ENCODE results near the gene ACAD9. TPM values are rescaled to one million over a fixed set of nuclear protein-coding genes. Genes with fewer than 3 reads are reported as not detected.

Gene ACAD9
- total and polyA plus RNA-seq, 3 experiments from 2014 or later: 19.8 to 51.2 (median 50.5) TPM

GRCh38 chr3:128851601-128852000 is 27.8 kb upstream of the ACAD9 start:
- Mint-ChIP-seq H3K4me3 (no peak overlapping the region), H3K36me3 (peaks cover 0 to 23% (median 3%) of the 10 kb centered on the region in 3 donors), H3K9me3 (peaks cover 7 to 28% (median 18%) of the 10 kb centered on the region in 5 donors), H3K4me1 (no peaks in the 10 kb centered on the region), H3K27me3 (peaks cover 0 to 3% of the 10 kb centered on the region in 2 donors), H3K27ac (no peak overlapping the region)
- H3K4me3 ChIP-seq (ENCODE audit: low read length): no peak overlapping the region
- no peaks in the 10 kb centered on the region for H3K27me3 ChIP-seq (ENCODE audit: insufficient read depth, low read length, poor library complexity, severe bottlenecking)
- ChIA-PET CTCF (no interaction called here), POLR2A (no interaction called here)
- no peaks in the 10 kb centered on the region for H3K36me3 ChIP-seq (ENCODE audit: insufficient read depth, low read length)
- H3K9me3 ChIP-seq (ENCODE audit: low read length): no peaks in the 10 kb centered on the region
- no peak overlapping the region for H3K27ac ChIP-seq (ENCODE audit: low read depth, low read length)
- DNase-seq: no peak
- no peaks in the 10 kb centered on the region for H3K4me1 ChIP-seq (ENCODE audit: insufficient read depth, low read length)

- H3K4me1 ChIP-seq (ENCODE audit: insufficient read depth, low read length): no peaks in the 10 kb centered on the region
- Mint-ChIP-seq H3K27me3 (peaks cover 0 to 5% of the 10 kb centered on the region in 2 donors), H3K27ac (no peak overlapping the region), H3K9me3 (peaks cover 15 to 44% (median 37%) of the 10 kb centered on the region in 5 donors), H3K4me3 (no peak overlapping the region), H3K36me3 (peaks cover 4 to 34% (median 4%) of the 10 kb centered on the region in 3 donors), H3K4me1 (no peaks in the 10 kb centered on the region)
- H3K9me3 ChIP-seq (ENCODE audit: low read length): peaks cover 7% of the 10 kb centered on the region
- H3K27ac ChIP-seq (ENCODE audit: low read depth, low read length): no peak overlapping the region
- H3K36me3 ChIP-seq (ENCODE audit: insufficient read depth, low read length): no peaks in the 10 kb centered on the region
- ChIA-PET POLR2A (no interaction called here), CTCF (interaction anchor here (2.4 kb wide), 1 partner anchor 8 kb away, joined by 11 read pairs; no protein-coding TSS in a partner anchor)
- no peaks in the 10 kb centered on the region for H3K27me3 ChIP-seq (ENCODE audit: insufficient read depth, low read length, poor library complexity, severe bottlenecking)
- DNase-seq: no peak
- H3K4me3 ChIP-seq (ENCODE audit: low read length): no peak overlapping the region
Observed at GRCh38 chr3:128853826-128854225, 25.6 kb upstream of the ACAD9 start.

GRCh38 chr3:128854475-128854874 is 24.9 kb upstream of the ACAD9 start:
- CTCF ChIA-PET: interaction anchor here (2.4 kb wide), 1 partner anchor 9 kb away, joined by 11 read pairs; no protein-coding TSS in a partner anchor
- Histone ChIP-seq H3K4me1 (ENCODE audit: insufficient read depth, low read length) (no peaks in the 10 kb centered on the region), H3K27ac (ENCODE audit: low read depth, low read length) (no peak overlapping the region), H3K4me3 (ENCODE audit: low read length) (no peak overlapping the region), H3K36me3 (ENCODE audit: insufficient read depth, low read length) (no peaks in the 10 kb centered on the region), H3K9me3 (ENCODE audit: low read length) (peaks cover 14% of the 10 kb centered on the region), H3K27me3 (ENCODE audit: insufficient read depth, low read length, poor library complexity, severe bottlenecking) (no peaks in the 10 kb centered on the region)
- Mint-ChIP-seq H3K4me3 (no peak overlapping the region), H3K27ac (peak overlapping the region in 1 of 8 donors; percentile 90), H3K4me1 (no peaks in the 10 kb centered on the region), H3K9me3 (peaks cover 20 to 51% (median 39%) of the 10 kb centered on the region in 5 donors), H3K36me3 (peaks cover 4 to 37% (median 4%) of the 10 kb centered on the region in 3 donors), H3K27me3 (peaks cover 0 to 6% of the 10 kb centered on the region in 2 donors)
- POLR2A ChIA-PET: no interaction called here
- DNase-seq: no peak

GRCh38 chr3:128855569-128855968 is 23.9 kb upstream of the ACAD9 start:
- Mint-ChIP-seq H3K27ac (no peak overlapping the region), H3K27me3 (peaks cover 0 to 6% of the 10 kb centered on the region in 2 donors), H3K9me3 (peaks cover 23 to 62% (median 49%) of the 10 kb centered on the region in 5 donors), H3K4me3 (no peak overlapping the region), H3K4me1 (no peaks in the 10 kb centered on the region), H3K36me3 (peaks cover 4 to 46% (median 4%) of the 10 kb centered on the region in 3 donors)
- Histone ChIP-seq H3K27me3 (ENCODE audit: insufficient read depth, low read length, poor library complexity, severe bottlenecking) (no peaks in the 10 kb centered on the region), H3K4me1 (ENCODE audit: insufficient read depth, low read length) (no peaks in the 10 kb centered on the region), H3K9me3 (ENCODE audit: low read length) (peaks cover 23% of the 10 kb centered on the region), H3K27ac (ENCODE audit: low read depth, low read length) (no peak overlapping the region), H3K4me3 (ENCODE audit: low read length) (no peak overlapping the region), H3K36me3 (ENCODE audit: insufficient read depth, low read length) (no peaks in the 10 kb centered on the region)
- no peak for DNase-seq
- CTCF ChIA-PET: interaction anchor here (2.4 kb wide), 1 partner anchor 10 kb away, joined by 11 read pairs; no protein-coding TSS in a partner anchor
- POLR2A ChIA-PET: no interaction called here

GRCh38 chr3:128858167-128858566 is 21.3 kb upstream of the ACAD9 start:
- Mint-ChIP-seq H3K9me3 (peaks cover 23 to 65% (median 57%) of the 10 kb centered on the region in 5 donors), H3K27me3 (peaks cover 0 to 3% of the 10 kb centered on the region in 2 donors), H3K27ac (peak overlapping the region in 1 of 8 donors; percentile 47), H3K4me1 (no peaks in the 10 kb centered on the region), H3K4me3 (no peak overlapping the region), H3K36me3 (peaks cover 4 to 57% (median 6%) of the 10 kb centered on the region in 3 donors)
- no peaks in the 10 kb centered on the region for H3K36me3 ChIP-seq (ENCODE audit: insufficient read depth, low read length)
- no peaks in the 10 kb centered on the region for H3K4me1 ChIP-seq (ENCODE audit: insufficient read depth, low read length)
- POLR2A ChIA-PET: no interaction called here
- no peaks in the 10 kb centered on the region for H3K27me3 ChIP-seq (ENCODE audit: insufficient read depth, low read length, poor library complexity, severe bottlenecking)
- DNase-seq: no peak
- peaks cover 27% of the 10 kb centered on the region for H3K9me3 ChIP-seq (ENCODE audit: low read length)
- H3K27ac ChIP-seq (ENCODE audit: low read depth, low read length): no peak overlapping the region
- CTCF ChIA-PET: no interaction called here
- no peak overlapping the region for H3K4me3 ChIP-seq (ENCODE audit: low read length)

- CTCF ChIA-PET: no interaction called here
- Histone ChIP-seq H3K27ac (ENCODE audit: low read depth, low read length) (no peak overlapping the region), H3K4me1 (ENCODE audit: insufficient read depth, low read length) (no peaks in the 10 kb centered on the region), H3K36me3 (ENCODE audit: insufficient read depth, low read length) (no peaks in the 10 kb centered on the region), H3K9me3 (ENCODE audit: low read length) (peaks cover 27% of the 10 kb centered on the region), H3K27me3 (ENCODE audit: insufficient read depth, low read length, poor library complexity, severe bottlenecking) (no peaks in the 10 kb centered on the region), H3K4me3 (ENCODE audit: low read length) (no peak overlapping the region)
- no peaks in the 10 kb centered on the region for H3K4me1 Mint-ChIP-seq
- POLR2A ChIA-PET: no interaction called here
- peaks cover 4 to 50% (median 6%) of the 10 kb centered on the region in 3 donors for H3K36me3 Mint-ChIP-seq
- H3K27me3 Mint-ChIP-seq: peaks cover 0 to 3% of the 10 kb centered on the region in 2 donors
- DNase-seq: no peak
- H3K9me3 Mint-ChIP-seq: peaks cover 19 to 55% (median 50%) of the 10 kb centered on the region in 5 donors
- H3K4me3 Mint-ChIP-seq: no peak overlapping the region
- no peak overlapping the region for H3K27ac Mint-ChIP-seq
Observed at GRCh38 chr3:128859630-128860029, 19.8 kb upstream of the ACAD9 start.

- Mint-ChIP-seq H3K9me3 (peaks cover 16 to 44% (median 39%) of the 10 kb centered on the region in 5 donors), H3K27me3 (peaks cover 0 to 3% of the 10 kb centered on the region in 2 donors), H3K27ac (no peak overlapping the region), H3K36me3 (peaks cover 3 to 34% (median 4%) of the 10 kb centered on the region in 3 donors), H3K4me1 (no peaks in the 10 kb centered on the region), H3K4me3 (peak overlapping the region in 1 of 7 donors; percentile 51)
- Histone ChIP-seq H3K27ac (ENCODE audit: low read depth, low read length) (no peak overlapping the region), H3K36me3 (ENCODE audit: insufficient read depth, low read length) (no peaks in the 10 kb centered on the region), H3K9me3 (ENCODE audit: low read length) (peaks cover 27% of the 10 kb centered on the region), H3K27me3 (ENCODE audit: insufficient read depth, low read length, poor library complexity, severe bottlenecking) (no peaks in the 10 kb centered on the region), H3K4me3 (ENCODE audit: low read length) (no peak overlapping the region), H3K4me1 (ENCODE audit: insufficient read depth, low read length) (no peaks in the 10 kb centered on the region)
- DNase-seq: no peak
- CTCF ChIA-PET: no interaction called here
- POLR2A ChIA-PET: no interaction called here
Observed at GRCh38 chr3:128861491-128861890, 17.9 kb upstream of the ACAD9 start.

GRCh38 chr3:128863560-128863959 is 15.9 kb upstream of the ACAD9 start:
- Histone ChIP-seq H3K9me3 (ENCODE audit: low read length) (peaks cover 22% of the 10 kb centered on the region), H3K27me3 (ENCODE audit: insufficient read depth, low read length, poor library complexity, severe bottlenecking) (no peaks in the 10 kb centered on the region), H3K27ac (ENCODE audit: low read depth, low read length) (no peak overlapping the region), H3K36me3 (ENCODE audit: insufficient read depth, low read length) (no peaks in the 10 kb centered on the region), H3K4me1 (ENCODE audit: insufficient read depth, low read length) (no peaks in the 10 kb centered on the region), H3K4me3 (ENCODE audit: low read length) (no peak overlapping the region)
- no peak for DNase-seq
- CTCF ChIA-PET: interaction anchor here (1.7 kb wide), 1 partner anchor 12 kb away, joined by 4 read pairs; no protein-coding TSS in a partner anchor
- peaks cover 0 to 3% of the 10 kb centered on the region in 2 donors for H3K27me3 Mint-ChIP-seq
- no peaks in the 10 kb centered on the region for H3K4me1 Mint-ChIP-seq
- no peak overlapping the region for H3K27ac Mint-ChIP-seq
- POLR2A ChIA-PET: interaction anchor here (0.6 kb wide), 1 partner anchor 200 kb away, joined by 4 read pairs; no protein-coding TSS in a partner anchor
- H3K9me3 Mint-ChIP-seq: peaks cover 11 to 28% (median 23%) of the 10 kb centered on the region in 5 donors
- H3K36me3 Mint-ChIP-seq: peaks cover 2 to 26% (median 3%) of the 10 kb centered on the region in 3 donors
- no peak overlapping the region for H3K4me3 Mint-ChIP-seq
